GM12892 (cell line): Measurements from ENCODE around the gene KDM2B.
A peak's percentile ranks its signal among the peaks of the same experiment; 100 is the strongest.

Source experiments
- POLR2A ChIP-seq: IDR thresholded peaks from 2 replicates; pipeline ENCODE4 v1.6.1; 2011; ENCODE audit warnings: low read depth, low read length, control low read depth
- POLR2AphosphoS5 ChIP-seq: IDR thresholded peaks from 2 replicates; pipeline ENCODE4 v1.6.1; 2011; ENCODE audit warnings: low read depth, low read length, control low read depth
- TAF1 ChIP-seq: IDR thresholded peaks from 2 replicates; pipeline ENCODE4 v1.6.1; 2011; ENCODE audit warnings: low read depth, mild to moderate bottlenecking, control low read depth, low read length, borderline replicate concordance

GRCh38 chr12:121536054-121536898, 44.5 kb downstream of the KDM2B start:
- no peak for TF ChIP-seq POLR2A
- peak; percentile 37; the same call in 1 of the 2 replicates for TF ChIP-seq TAF1
- no peak for TF ChIP-seq POLR2AphosphoS5
